MCF 10A (cell line): ENCODE data around the gene RND3. TPM values are rescaled to one million over a fixed set of nuclear protein-coding genes. Genes with fewer than 3 reads are reported as not detected.

Experiments
- BruUV-seq: library from RNA; stranded (reverse); fragments of 400-500 nt; replicated peaks from 2 replicates; lab custom pipeline; 2021; lab: Mats Ljungman, UMichigan
- CTCF ChIA-PET: fragments of 300-600 bp; sonication (Branson Sonifier 250); formaldehyde crosslinking; extraction: SDS; loops from one replicate; lab custom pipeline; 2021; ENCODE audit warnings: antibody characterized with exemption, inconsistent platforms; lab: Yijun Ruan, JAX
- POLR2A ChIA-PET: fragments of 300-600, 350-650 bp; sonication (Branson Sonifier 250); formaldehyde crosslinking; extraction: SDS; loops from one replicate; lab custom pipeline; 2020; ENCODE audit warnings: antibody characterized with exemption, inconsistent platforms; lab: Yijun Ruan, JAX
- DNase-seq: peaks from one replicate; pipeline ENCODE4 v3.0.0-alpha.2; 2018; ENCODE audit not compliant: unreplicated experiment
- H3K27ac Mint-ChIP-seq: one replicate; pipeline ENCODE4 v1.8.0; 2022; ENCODE audit warnings: mild to moderate bottlenecking, low read depth, mixed read lengths; ENCODE audit not compliant: unreplicated experiment
- H3K27me3 Mint-ChIP-seq: one replicate; pipeline ENCODE4 v1.8.0; 2022; ENCODE audit warnings: mixed read lengths; ENCODE audit not compliant: insufficient read depth, unreplicated experiment
- H3K36me3 Mint-ChIP-seq: one replicate; pipeline ENCODE4 v1.8.0; 2022; ENCODE audit warnings: mild to moderate bottlenecking, moderate library complexity, mixed read lengths; ENCODE audit not compliant: insufficient read depth, unreplicated experiment
- H3K4me1 Mint-ChIP-seq: one replicate; pipeline ENCODE4 v1.8.0; 2022; ENCODE audit warnings: mixed read lengths; ENCODE audit not compliant: insufficient read depth, unreplicated experiment
- H3K4me3 Mint-ChIP-seq: one replicate; pipeline ENCODE4 v1.8.0; 2022; ENCODE audit warnings: mild to moderate bottlenecking, moderate library complexity, mixed read lengths; ENCODE audit not compliant: unreplicated experiment
- H3K9me3 Mint-ChIP-seq: one replicate; pipeline ENCODE4 v1.8.0; 2022; ENCODE audit warnings: mixed read lengths; ENCODE audit not compliant: unreplicated experiment
- CTCF ChIP-seq: fragments of 200-600 bp; IDR thresholded peaks from one replicate; pipeline ENCODE4 v1.8.0; 2022; ENCODE audit warnings: antibody characterized with exemption, mild to moderate bottlenecking; ENCODE audit not compliant: unreplicated experiment
- intact Hi-C: fragments of 100-400 bp; cut with micrococcal nuclease; formaldehyde crosslinking; loops from 2 replicates; pipeline ENCODE4 v1.14.1; 2022
- total RNA-seq: library from RNA; stranded (reverse); gene quantifications from 2 replicates; pipeline ENCODE4 v1.2.3, GENCODE V29; 2022

The RND3 gene
- total RNA-seq, 1 experiment from 2014 or later = 158 TPM

- Mint-ChIP-seq H3K9me3 (no peaks in the 10 kb centered on the region), H3K4me3 (no peak overlapping the region), H3K27me3 (no peaks in the 10 kb centered on the region), H3K4me1 (no peaks in the 10 kb centered on the region), H3K27ac (no peak overlapping the region), H3K36me3 (no peaks in the 10 kb centered on the region)
- ChIA-PET CTCF (interaction anchor here (0.5 to 1.3 kb wide), 2 partner anchors 11 to 934 kb away, joined by 3 to 9 read pairs; no protein-coding TSS in a partner anchor), POLR2A (interaction anchor here (1.8 kb wide), 1 partner anchor 20 kb away, joined by 4 read pairs; no protein-coding TSS in a partner anchor)
- DNase-seq = no peak
- intact Hi-C loops = no loop called here
- TF ChIP-seq CTCF = no peak
- no TSS peak for BruUV-seq
Measured at GRCh38 chr2:150507071-150507470, 19.6 kb upstream of the RND3 start.

DNA sequence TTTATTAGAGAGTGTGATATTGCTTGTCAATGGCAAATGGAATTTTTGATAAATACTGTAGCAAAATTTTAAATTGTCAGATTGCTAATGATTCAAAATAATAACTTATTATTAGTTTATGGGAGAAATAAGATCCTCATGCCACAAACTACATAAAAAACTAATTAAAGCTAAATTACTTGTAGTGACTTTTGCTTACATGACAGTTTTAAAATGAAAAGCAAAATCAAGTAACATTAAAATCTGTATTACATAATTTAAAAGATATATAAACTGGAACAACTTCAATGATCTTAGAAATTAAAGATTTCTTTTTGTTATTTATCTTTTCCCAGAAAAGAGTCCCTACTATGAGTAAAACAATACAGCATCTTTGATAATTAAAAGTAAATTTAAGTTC, 17.7 kb upstream of the RND3 start:
- no peak overlapping the region for H3K4me3 Mint-ChIP-seq
- intact Hi-C loops = no loop called here
- CTCF ChIA-PET = interaction anchor here (0.5 to 0.9 kb wide), 2 partner anchors 12 to 96 kb away, joined by 3 read pairs; no protein-coding TSS in a partner anchor
- H3K27ac Mint-ChIP-seq = no peak overlapping the region
- no peak for DNase-seq
- H3K36me3 Mint-ChIP-seq = no peaks in the 10 kb centered on the region
- H3K4me1 Mint-ChIP-seq = no peaks in the 10 kb centered on the region
- no peaks in the 10 kb centered on the region for H3K27me3 Mint-ChIP-seq
- BruUV-seq = no TSS peak
- no peaks in the 10 kb centered on the region for H3K9me3 Mint-ChIP-seq
- POLR2A ChIA-PET = interaction anchor here (0.6 kb wide), 1 partner anchor 984 kb away, joined by 3 read pairs; no protein-coding TSS in a partner anchor
- TF ChIP-seq CTCF = no peak

DNA sequence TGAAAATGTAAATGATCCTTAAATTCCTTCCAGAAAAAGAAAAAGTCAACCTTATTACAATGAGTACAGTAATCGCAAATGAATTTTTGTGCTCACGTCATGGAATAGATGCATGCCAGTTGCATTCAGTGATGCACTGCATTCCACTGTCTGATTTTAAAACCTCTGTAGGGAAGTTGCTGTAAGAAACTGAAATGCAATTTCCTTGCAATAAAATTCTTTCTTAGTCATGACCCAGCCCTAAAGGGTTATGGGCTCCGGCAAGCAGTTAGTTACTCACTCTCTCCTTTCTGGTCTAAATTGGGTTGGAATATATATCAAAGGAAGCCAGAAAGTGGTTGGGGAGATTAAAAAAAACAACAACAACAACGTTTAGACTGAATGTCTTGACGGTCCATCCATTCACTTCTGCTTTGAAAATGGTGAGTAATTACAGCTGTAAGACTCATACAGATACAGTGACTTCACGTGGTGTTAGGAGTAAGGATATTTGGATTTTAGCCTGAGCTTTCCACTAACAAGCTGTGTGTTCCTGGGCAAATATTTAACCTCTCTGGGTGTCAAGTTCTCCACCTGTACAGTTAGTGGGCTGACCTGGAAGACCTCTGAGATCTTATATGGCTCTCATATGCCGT, 8.6 kb upstream of the RND3 start:
- peak; percentile 62 for DNase-seq
- Mint-ChIP-seq H3K36me3 (peaks cover 5% of the 10 kb centered on the region), H3K27ac (peak overlapping the region; percentile 68), H3K9me3 (no peaks in the 10 kb centered on the region), H3K27me3 (no peaks in the 10 kb centered on the region), H3K4me1 (peaks cover 18% of the 10 kb centered on the region), H3K4me3 (peak overlapping the region; percentile 24)
- intact Hi-C loops = loop anchor here (1.0 to 2.0 kb wide), 2 partner anchors 33 to 416 kb away; no protein-coding TSS in a partner anchor
- POLR2A ChIA-PET = interaction anchor here (0.6 to 2.8 kb wide), 13 partner anchors 10 to 604 kb away, joined by 3 to 24 read pairs (median 4); partner anchors contain the start of gene RND3
- TSS peak; percentile 89 for BruUV-seq
- CTCF ChIA-PET = interaction anchor here (0.7 to 1.8 kb wide), 8 partner anchors 11 to 744 kb away, joined by 3 to 9 read pairs (median 4); no protein-coding TSS in a partner anchor
- no peak for TF ChIP-seq CTCF

- Mint-ChIP-seq H3K4me3 (no peak overlapping the region), H3K4me1 (peaks cover 18% of the 10 kb centered on the region), H3K27ac (no peak overlapping the region), H3K9me3 (no peaks in the 10 kb centered on the region), H3K36me3 (peaks cover 5% of the 10 kb centered on the region), H3K27me3 (no peaks in the 10 kb centered on the region)
- ChIA-PET CTCF (interaction anchor here (0.7 to 1.8 kb wide), 4 partner anchors 12 to 744 kb away, joined by 3 to 9 read pairs (median 4); no protein-coding TSS in a partner anchor), POLR2A (interaction anchor here (0.6 to 1.6 kb wide), 4 partner anchors 10 to 123 kb away, joined by 3 to 7 read pairs (median 3); no protein-coding TSS in a partner anchor)
- no peak for TF ChIP-seq CTCF
- DNase-seq = no peak
- intact Hi-C loops = no loop called here
- BruUV-seq = no TSS peak
Measured at GRCh38 chr2:150495001-150495400, 7.5 kb upstream of the RND3 start.
